Spleen (tissue), 11 donors: Measurements from ENCODE around the gene MGA. TPM values are rescaled to one million over a fixed set of nuclear protein-coding genes. Genes with fewer than 3 reads are reported as not detected.

ENCODE experiments used
- DNase-seq: peaks from one replicate; pipeline ENCODE4 v3.0.0-alpha.2; 2020
- H3K27ac ChIP-seq, 8 donors: fragments of 200-600 bp; sonication (generic) in 7 of 8; 1 replicate in 4 of 8; 2 replicates in 4 of 8; pipeline versions ENCODE4 v1.5.0 to v1.8.0; 2016 to 2021; ENCODE audit warnings: inconsistent platforms in 4 of 8, mild to moderate bottlenecking in 4 of 8, moderate library complexity in 1 of 8
- H3K27me3 ChIP-seq, 7 donors: fragments of 200-600 bp; sonication (generic) in 6 of 7; replicated peaks in 1 of 7; 1 replicate in 4 of 7; 2 replicates in 3 of 7; pipeline versions ENCODE4 v1.5.0 to v1.8.0; 2016 to 2021; ENCODE audit warnings: inconsistent platforms in 3 of 7, mild to moderate bottlenecking in 1 of 7
- H3K36me3 ChIP-seq, 6 donors: fragments of 200-600 bp; sonication (generic) in 5 of 6; 1 replicate in 4 of 6; 2 replicates in 2 of 6; pipeline versions ENCODE4 v1.5.0 to v1.8.0; 2016 to 2021; ENCODE audit warnings: inconsistent platforms in 2 of 6
- H3K4me1 ChIP-seq, 6 donors: fragments of 200-600 bp; sonication (generic) in 5 of 6; 1 replicate in 3 of 6; 2 replicates in 3 of 6; pipeline versions ENCODE4 v1.5.0 to v1.8.0; 2016 to 2021; ENCODE audit warnings: inconsistent platforms in 3 of 6
- H3K4me3 ChIP-seq, 8 donors: fragments of 200-600 bp; sonication (generic) in 7 of 8; 1 replicate in 4 of 8; 2 replicates in 4 of 8; pipeline versions ENCODE4 v1.5.0 to v1.8.0; 2016 to 2021; ENCODE audit warnings: inconsistent platforms in 4 of 8, mild to moderate bottlenecking in 4 of 8, moderate library complexity in 2 of 8
- H3K9me3 ChIP-seq, 8 donors: fragments of 200-600 bp; sonication (generic) in 7 of 8; 1 replicate in 4 of 8; 2 replicates in 4 of 8; pipeline versions ENCODE4 v1.5.0 to v1.8.0; 2016 to 2021; ENCODE audit warnings: inconsistent platforms in 4 of 8
- POLR2A ChIP-seq, 3 donors: fragments of 450-650 bp; IDR thresholded peaks; one replicate each; pipeline ENCODE4 v1.5.1; 2017; ENCODE audit warnings: antibody characterized with exemption in 3 of 3, mild to moderate bottlenecking in 1 of 3
- POLR2AphosphoS5 ChIP-seq, 3 donors: sonication (generic); formaldehyde crosslinking; IDR thresholded peaks; one replicate each; pipeline ENCODE4 v1.5.1; 2017; ENCODE audit warnings: antibody characterized with exemption in 3 of 3
- WGBS, 5 donors: extraction: QIAGEN DNeasy Blood & Tissue Kit in 3 of 5; methylation state at CpG; one replicate each; pipeline versions ENCODE4 v1.1.5 to v1.1.7; 2013 to 2018; 5-methylcytosine and 5-hydroxymethylcytosine counted together
- intact Hi-C: fragments of 100-400 bp; cut with DNase I; formaldehyde crosslinking; loops from one replicate; pipeline ENCODE4 v1.15.0; 2023; ENCODE audit warnings: low total_unique reads
- polyA plus RNA-seq, 3 donors: library from polyadenylated mRNA; stranded (reverse); fragments of 200-250 nt; gene quantifications; one replicate each; pipeline ENCODE4 v1.2.1, GENCODE V29; 2013
- total RNA-seq, 7 donors: library from RNA; depleted of rRNA in 3 of 7; stranded (reverse); fragments of >200 nt in 3 of 7; fragmentation: NEBNext Ultra II Directional in 4 of 7; extraction: Animal tissue kit (Norgen Biotek cat#: 25700) in 4 of 7; gene quantifications; one replicate each; pipeline versions ENCODE4 v1.1.0 to v1.2.1, GENCODE V29; 2016 to 2021
- TF ChIP-seq, protein P1 (sequence below), 11 experiments: fragments of 200-600 bp in 7 of 11; fragments of 450-650 bp in 4 of 11; sonication (generic) in 4 of 11; IDR thresholded peaks in 8 of 11; conservative IDR thresholded peaks in 3 of 11; 1 replicate in 7 of 11; 2 replicates in 4 of 11; pipeline versions ENCODE4 v1.4.0 to v1.8.0; 2016 to 2021; ENCODE audit warnings: antibody characterized with exemption in 11 of 11, inconsistent platforms in 4 of 11, mild to moderate bottlenecking in 1 of 11
- donor health status: healthy with polysubstance abuse.
- donor health status: DM: no; HTN: no; CAD: no; lungs with moderate emphysema.
- donor health status: DM: no; HTN: no; CAD: no.
- donor health status: Bipolar disorder and iron deficiency.
- donor health status: healthy.
- donor health status: DM: no; HTN: no; CAD: no.
- donor health status: DM: yes; HTN: yes; CAD: no.

The MGA gene
- total and polyA plus RNA-seq, 10 donors: 2.7 to 67.7 (median 51.7) TPM

DNA sequence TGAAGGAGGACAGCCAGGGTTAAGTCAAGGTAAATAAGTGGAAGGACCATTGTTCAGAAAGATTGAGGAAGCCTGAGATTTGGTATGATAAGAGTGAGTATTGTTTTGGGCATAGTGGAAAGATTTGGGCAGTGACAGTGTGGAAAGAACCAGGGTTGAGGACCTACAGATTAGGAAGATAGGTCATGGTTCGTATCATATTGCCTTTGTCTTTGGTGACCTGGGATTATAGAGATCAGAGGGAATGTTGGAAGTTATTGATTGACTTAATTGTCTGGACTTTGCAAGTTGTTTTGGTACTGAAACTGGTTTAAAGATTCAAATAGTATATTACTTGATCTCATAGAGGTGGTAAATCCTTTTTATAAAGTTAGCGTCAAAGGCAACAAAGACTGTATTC lies 23.1 kb upstream of the MGA start:
- Histone ChIP-seq H3K9me3 (no peaks in the 10 kb centered on the region), H3K4me1 (peaks cover 0 to 15% (median 8%) of the 10 kb centered on the region in 6 donors), H3K27me3 (no peaks in the 10 kb centered on the region), H3K4me3 (no peak overlapping the region), H3K27ac (no peak overlapping the region), H3K36me3 (no peaks in the 10 kb centered on the region)
- no peak for TF ChIP-seq POLR2AphosphoS5 (IDR thresholded peaks at IDR 0.05)
- TF ChIP-seq, protein P1, sequence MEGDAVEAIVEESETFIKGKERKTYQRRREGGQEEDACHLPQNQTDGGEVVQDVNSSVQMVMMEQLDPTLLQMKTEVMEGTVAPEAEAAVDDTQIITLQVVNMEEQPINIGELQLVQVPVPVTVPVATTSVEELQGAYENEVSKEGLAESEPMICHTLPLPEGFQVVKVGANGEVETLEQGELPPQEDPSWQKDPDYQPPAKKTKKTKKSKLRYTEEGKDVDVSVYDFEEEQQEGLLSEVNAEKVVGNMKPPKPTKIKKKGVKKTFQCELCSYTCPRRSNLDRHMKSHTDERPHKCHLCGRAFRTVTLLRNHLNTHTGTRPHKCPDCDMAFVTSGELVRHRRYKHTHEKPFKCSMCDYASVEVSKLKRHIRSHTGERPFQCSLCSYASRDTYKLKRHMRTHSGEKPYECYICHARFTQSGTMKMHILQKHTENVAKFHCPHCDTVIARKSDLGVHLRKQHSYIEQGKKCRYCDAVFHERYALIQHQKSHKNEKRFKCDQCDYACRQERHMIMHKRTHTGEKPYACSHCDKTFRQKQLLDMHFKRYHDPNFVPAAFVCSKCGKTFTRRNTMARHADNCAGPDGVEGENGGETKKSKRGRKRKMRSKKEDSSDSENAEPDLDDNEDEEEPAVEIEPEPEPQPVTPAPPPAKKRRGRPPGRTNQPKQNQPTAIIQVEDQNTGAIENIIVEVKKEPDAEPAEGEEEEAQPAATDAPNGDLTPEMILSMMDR (IDR thresholded peaks at IDR 0.05 in 8 of 11, conservative IDR thresholded peaks at IDR 0.05 in 3 of 11): no peak
- intact Hi-C loops: no loop called here
- WGBS, 5 donors: 89 to 96% (median 95%) methylated on average over 2 of the region's 2 CpGs
- DNase-seq: no peak

DNA sequence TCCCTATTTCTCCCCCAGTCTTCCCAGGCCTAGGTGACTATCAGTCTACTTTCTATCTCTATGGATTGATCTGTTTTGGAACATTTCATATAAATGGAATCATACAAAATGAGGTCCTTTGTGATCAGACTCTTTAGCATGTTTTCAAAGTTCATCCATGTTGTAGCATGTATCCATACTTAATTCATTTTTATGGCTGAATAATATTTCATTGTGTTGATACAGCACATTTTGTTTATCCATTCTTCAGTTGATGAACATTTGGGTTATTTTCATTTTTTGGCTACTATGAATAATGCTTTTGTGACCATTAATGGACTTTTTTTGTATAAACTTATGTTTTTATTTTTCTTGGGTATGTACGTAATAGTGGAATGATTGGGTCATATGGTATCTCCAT lies 19.2 kb upstream of the MGA start:
- no peak for DNase-seq
- TF ChIP-seq POLR2AphosphoS5 (IDR thresholded peaks at IDR 0.05): no peak
- TF ChIP-seq, protein P1 (IDR thresholded peaks at IDR 0.05 in 8 of 11, conservative IDR thresholded peaks at IDR 0.05 in 3 of 11): no peak
- no peak for TF ChIP-seq POLR2A (IDR thresholded peaks at IDR 0.05)
- Histone ChIP-seq H3K27me3 (no peaks in the 10 kb centered on the region), H3K4me1 (peaks cover 0 to 5% (median 0%) of the 10 kb centered on the region in 6 donors), H3K27ac (no peak overlapping the region), H3K4me3 (no peak overlapping the region), H3K9me3 (no peaks in the 10 kb centered on the region), H3K36me3 (no peaks in the 10 kb centered on the region)
- WGBS, 5 donors: 98 to 100% (median 100%) methylated on average over 1 of the region's 1 CpG
- intact Hi-C loops: no loop called here

DNA sequence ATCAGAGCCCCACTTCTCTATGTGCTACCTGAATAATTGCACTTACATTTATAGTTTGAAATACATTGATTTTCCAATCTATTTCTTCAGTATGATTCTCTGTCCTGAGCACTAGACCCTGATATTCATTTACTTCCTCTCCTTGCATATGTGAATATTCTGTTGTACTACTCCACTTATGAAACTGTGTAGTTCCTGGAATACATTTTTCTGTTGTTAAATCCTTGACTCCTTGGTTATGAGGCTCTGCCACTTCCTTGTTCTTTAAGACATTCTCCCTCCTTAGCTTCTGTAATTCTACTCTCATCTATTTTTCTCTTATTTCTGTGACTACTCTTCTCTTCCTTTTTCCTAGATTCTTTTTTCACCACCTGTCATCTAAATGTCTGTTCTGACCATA lies 12.9 kb upstream of the MGA start:
- TF ChIP-seq, protein P1 (IDR thresholded peaks at IDR 0.05 in 8 of 11, conservative IDR thresholded peaks at IDR 0.05 in 3 of 11): no peak
- TF ChIP-seq POLR2AphosphoS5 (IDR thresholded peaks at IDR 0.05) (no peak), POLR2A (IDR thresholded peaks at IDR 0.05) (no peak)
- intact Hi-C loops: no loop called here
- H3K9me3 ChIP-seq: peaks cover 0 to 13% (median 5%) of the 10 kb centered on the region in 8 donors
- H3K36me3 ChIP-seq: peaks cover 0 to 6% (median 0%) of the 10 kb centered on the region in 6 donors
- H3K4me3 ChIP-seq: no peak overlapping the region
- no peak for DNase-seq
- peaks cover 0 to 10% (median 0%) of the 10 kb centered on the region in 6 donors for H3K4me1 ChIP-seq
- H3K27ac ChIP-seq: no peak overlapping the region
- H3K27me3 ChIP-seq: no peaks in the 10 kb centered on the region

DNA sequence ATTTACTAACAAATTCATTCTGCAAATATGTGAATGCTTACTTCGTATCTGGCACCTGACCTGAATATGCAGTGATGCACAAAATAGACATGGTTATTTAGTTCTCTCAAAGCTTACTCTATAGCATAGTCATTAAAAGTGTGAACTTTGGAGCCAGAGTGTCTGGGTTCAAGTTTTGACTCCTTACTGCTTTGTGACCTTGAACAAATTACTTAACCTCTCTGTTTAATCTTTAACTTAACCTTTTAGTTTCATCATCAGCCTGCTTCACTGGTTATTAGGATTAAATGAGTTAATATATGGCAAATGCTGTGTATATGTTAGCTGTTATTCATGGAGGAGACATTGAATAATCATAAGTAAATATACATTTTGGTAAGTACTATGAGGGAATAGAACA lies 12.1 kb upstream of the MGA start:
- H3K27me3 ChIP-seq: no peaks in the 10 kb centered on the region

More for the DNA sequence above, 12.1 kb upstream of the MGA start:
- 83 to 96% (median 83%) methylated on average over 1 of the region's 1 CpG for WGBS, 5 donors
- no peak overlapping the region for H3K4me3 ChIP-seq
- no peak for DNase-seq
- peaks cover 0 to 6% (median 0%) of the 10 kb centered on the region in 6 donors for H3K36me3 ChIP-seq
- intact Hi-C loops: no loop called here
- H3K27ac ChIP-seq: no peak overlapping the region
- no peak for TF ChIP-seq POLR2A (IDR thresholded peaks at IDR 0.05)
- no peak for TF ChIP-seq POLR2AphosphoS5 (IDR thresholded peaks at IDR 0.05)
- TF ChIP-seq, protein P1 (IDR thresholded peaks at IDR 0.05 in 8 of 11, conservative IDR thresholded peaks at IDR 0.05 in 3 of 11): no peak
- peaks cover 0 to 13% (median 5%) of the 10 kb centered on the region in 8 donors for H3K9me3 ChIP-seq
- peaks cover 0 to 10% (median 0%) of the 10 kb centered on the region in 6 donors for H3K4me1 ChIP-seq
